ENCODE results near the gene PIGBOS1.

Gene PIGBOS1

DNA sequence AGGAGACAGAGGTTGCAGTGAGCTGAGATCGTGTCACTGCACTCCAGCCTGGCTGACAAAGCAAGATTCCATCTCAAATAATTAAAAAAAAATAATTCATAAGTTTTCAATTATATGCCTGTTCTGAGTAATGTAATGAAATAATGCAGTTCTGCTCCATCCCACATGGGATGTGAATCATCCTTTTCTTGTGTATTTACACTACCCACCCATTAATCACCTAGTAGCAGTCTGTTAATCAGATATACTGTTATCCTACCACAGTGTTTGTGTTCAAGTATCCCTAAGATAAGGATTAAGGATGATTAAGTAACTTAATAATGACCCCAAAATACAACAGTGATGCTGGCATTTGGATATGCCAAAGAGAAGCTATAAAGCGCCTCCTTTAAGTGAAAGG, 38.9 kb upstream of the PIGBOS1 start:
- TF ChIP-seq, protein P1, sequence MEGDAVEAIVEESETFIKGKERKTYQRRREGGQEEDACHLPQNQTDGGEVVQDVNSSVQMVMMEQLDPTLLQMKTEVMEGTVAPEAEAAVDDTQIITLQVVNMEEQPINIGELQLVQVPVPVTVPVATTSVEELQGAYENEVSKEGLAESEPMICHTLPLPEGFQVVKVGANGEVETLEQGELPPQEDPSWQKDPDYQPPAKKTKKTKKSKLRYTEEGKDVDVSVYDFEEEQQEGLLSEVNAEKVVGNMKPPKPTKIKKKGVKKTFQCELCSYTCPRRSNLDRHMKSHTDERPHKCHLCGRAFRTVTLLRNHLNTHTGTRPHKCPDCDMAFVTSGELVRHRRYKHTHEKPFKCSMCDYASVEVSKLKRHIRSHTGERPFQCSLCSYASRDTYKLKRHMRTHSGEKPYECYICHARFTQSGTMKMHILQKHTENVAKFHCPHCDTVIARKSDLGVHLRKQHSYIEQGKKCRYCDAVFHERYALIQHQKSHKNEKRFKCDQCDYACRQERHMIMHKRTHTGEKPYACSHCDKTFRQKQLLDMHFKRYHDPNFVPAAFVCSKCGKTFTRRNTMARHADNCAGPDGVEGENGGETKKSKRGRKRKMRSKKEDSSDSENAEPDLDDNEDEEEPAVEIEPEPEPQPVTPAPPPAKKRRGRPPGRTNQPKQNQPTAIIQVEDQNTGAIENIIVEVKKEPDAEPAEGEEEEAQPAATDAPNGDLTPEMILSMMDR (IDR thresholded peaks at IDR 0.05; ENCODE audit: low read depth, low read length, missing control alignments), result no peak
- no peak for DNase-seq (ENCODE audit: low read depth)
- H3K4me3 ChIP-seq (ENCODE audit: low read depth, low read length), result no peak overlapping the region

DNA sequence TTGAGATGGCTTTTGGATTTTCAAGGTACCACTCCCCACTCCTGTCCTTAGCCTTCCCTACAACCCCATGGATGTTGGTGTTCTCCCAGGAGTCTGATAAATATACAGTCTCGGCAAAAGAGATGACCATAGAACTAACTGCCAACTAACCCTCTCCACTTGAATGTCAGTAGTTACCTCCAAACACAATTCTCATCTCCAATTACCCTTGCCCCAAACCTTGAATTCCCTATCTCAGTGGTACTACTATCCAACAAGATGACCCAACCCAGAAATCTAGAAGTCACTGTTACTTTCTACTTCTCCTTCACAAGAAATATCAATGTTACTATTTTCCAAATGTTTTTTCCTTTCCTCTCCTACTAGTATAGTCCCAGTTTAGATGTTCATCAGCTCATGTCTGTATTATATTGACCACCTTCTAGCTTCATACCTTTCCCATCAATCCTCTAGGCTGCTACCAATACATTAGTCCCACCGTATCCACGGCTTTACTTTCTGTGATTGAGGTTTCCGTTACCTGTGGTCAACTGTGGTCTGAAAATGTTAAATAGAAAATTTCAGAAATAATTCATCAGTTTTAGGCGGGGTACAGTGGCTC, 38.2 kb upstream of the PIGBOS1 start:
- DNase-seq (ENCODE audit: low read depth), result no peak

DNA sequence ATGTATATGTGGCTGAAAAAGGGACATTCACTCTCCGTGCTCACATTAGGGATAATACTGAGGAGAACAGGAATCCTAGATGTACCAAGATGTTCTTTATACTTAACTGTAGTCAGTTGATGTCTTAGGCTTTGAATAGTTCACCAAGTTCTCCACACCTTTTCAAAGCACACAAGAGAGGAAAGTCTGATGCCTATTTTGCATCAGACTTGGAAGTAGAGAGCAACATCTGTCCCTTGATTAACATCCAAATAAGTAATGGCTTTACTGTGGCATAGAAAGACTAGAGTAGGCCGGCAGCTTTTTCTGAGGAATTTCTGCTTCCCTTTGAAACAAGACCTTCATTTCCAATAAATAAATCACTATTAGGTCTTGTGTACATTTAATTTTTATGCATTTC, 34.1 kb upstream of the PIGBOS1 start:
- DNase-seq (ENCODE audit: low read depth), result no peak
- TF ChIP-seq, protein P1 (IDR thresholded peaks at IDR 0.05; ENCODE audit: low read depth, low read length, missing control alignments), result no peak
- no peak overlapping the region for H3K4me3 ChIP-seq (ENCODE audit: low read depth, low read length)

More for the DNA sequence above, 38.2 kb upstream of the PIGBOS1 start:
- H3K4me3 ChIP-seq (ENCODE audit: low read depth, low read length), result no peak overlapping the region
- TF ChIP-seq, protein P1 (IDR thresholded peaks at IDR 0.05; ENCODE audit: low read depth, low read length, missing control alignments), result no peak

DNA sequence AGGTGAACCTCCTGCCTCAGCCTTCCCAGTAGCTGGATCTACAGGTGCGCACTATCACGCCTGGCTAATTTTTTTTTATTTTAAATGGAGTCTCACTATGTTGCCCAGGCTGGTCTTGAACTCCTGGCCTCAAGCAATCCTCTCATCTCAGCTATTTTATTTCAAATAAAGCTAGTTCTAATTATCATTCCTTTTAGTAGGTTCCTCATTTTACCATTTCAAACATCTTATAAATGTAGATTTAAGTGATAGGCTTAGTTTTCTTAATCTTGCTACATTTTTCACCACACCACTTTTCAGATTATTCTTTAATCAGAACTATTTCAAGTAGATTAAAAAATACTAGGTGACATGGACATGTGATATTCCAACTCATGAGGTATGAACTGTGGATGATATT, 30.4 kb upstream of the PIGBOS1 start:
- no peak overlapping the region for H3K4me3 ChIP-seq (ENCODE audit: low read depth, low read length)
- DNase-seq (ENCODE audit: low read depth), result no peak
- TF ChIP-seq, protein P1 (IDR thresholded peaks at IDR 0.05; ENCODE audit: low read depth, low read length, missing control alignments), result no peak

DNA sequence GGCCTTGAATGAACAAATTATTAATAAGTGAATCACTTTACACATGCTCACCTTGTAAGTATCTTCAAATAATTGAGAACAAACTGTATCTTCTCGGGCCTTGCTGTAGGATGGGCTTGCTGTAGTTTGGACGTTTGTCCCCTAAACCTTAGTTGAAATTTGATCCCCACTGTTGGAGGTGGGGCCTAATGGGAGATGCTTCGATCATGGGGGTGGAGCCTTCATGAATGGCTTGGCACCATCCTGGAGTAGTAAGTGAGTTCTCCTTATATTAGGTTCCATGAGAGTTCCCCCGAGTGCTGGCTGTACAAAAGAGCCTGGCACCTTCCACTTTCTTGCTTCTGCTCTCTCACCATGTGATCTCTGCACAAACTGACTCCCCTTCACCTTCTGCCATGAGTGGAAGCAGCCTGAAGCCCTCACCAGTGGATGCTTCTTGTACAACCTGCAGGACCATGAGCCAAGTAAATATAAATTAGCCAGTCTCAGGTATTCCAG, 29.4 kb upstream of the PIGBOS1 start:
- DNase-seq (ENCODE audit: low read depth), result no peak
- no peak overlapping the region for H3K4me3 ChIP-seq (ENCODE audit: low read depth, low read length)
- TF ChIP-seq, protein P1 (IDR thresholded peaks at IDR 0.05; ENCODE audit: low read depth, low read length, missing control alignments), result no peak

DNA sequence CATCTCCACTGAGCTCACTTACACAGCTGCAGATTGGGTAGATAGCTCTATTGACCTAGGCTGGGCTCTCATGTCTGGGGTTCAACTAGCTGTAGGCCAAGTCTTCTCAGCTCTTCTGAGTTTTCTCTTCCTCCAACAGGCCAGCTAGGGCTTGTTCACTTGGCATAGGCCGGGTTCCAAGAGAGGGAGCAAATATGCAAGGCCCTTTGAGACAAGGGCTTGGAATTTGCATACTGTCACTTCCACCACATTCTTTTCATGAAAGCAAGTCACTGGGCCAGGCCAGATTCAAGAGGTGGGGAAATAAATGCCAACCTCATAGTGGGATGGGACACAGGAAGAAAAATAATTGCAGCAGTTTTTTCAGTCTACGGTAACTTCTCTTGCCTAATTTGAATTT, 25.3 kb upstream of the PIGBOS1 start:
- no peak for DNase-seq (ENCODE audit: low read depth)
- no peak overlapping the region for H3K4me3 ChIP-seq (ENCODE audit: low read depth, low read length)
- TF ChIP-seq, protein P1 (IDR thresholded peaks at IDR 0.05; ENCODE audit: low read depth, low read length, missing control alignments), result no peak

DNA sequence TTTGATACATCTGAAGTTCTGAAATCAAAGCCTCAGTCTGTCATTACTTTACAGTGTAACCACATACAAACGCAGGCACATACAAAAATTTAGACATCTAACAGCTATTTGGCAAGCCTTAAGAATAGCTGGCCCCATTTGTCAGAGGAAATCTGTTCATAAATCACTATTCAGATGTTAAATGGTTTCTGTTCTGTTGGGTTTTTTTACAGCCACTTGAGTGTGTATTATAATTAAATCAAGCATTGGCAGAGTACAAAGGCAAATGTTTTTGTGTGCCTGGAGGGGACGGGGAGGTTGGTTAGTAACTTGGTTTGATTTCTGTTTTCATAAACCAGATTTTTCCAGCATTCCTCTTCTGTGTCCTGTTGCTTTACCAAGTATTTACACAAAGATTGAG, 24.2 kb upstream of the PIGBOS1 start:
- no peak for DNase-seq (ENCODE audit: low read depth)
- TF ChIP-seq, protein P1 (IDR thresholded peaks at IDR 0.05; ENCODE audit: low read depth, low read length, missing control alignments), result no peak
- H3K4me3 ChIP-seq (ENCODE audit: low read depth, low read length), result no peak overlapping the region
